Cardiac muscle cell (in vitro differentiated cells and primary cell): ENCODE data around the gene SASH1. TPM values are rescaled to one million over a fixed set of nuclear protein-coding genes. Genes with fewer than 3 reads are reported as not detected.
"Not testable (repeated sequence)": the region's sequence is repeated elsewhere in the genome, so short reads cannot be mapped to it uniquely, and the experiment has no call there.

Experiments
- DNase-seq, 2 donors: peaks; one replicate each; pipeline versions ENCODE4 v3.0.0 to v3.0.0-alpha.2; 2010 to 2017; ENCODE audit warnings: low read depth in 1 of 2, low spot score in 1 of 2
- H3K27ac ChIP-seq: fragments of 200-600 bp; sonication (generic); 2 replicates; pipeline ENCODE4 v1.5.1; 2016
- H3K27me3 ChIP-seq: fragments of 200-600 bp; sonication (generic); 2 replicates; pipeline ENCODE4 v1.6.0; 2016; ENCODE audit warnings: control low read depth
- H3K36me3 ChIP-seq: fragments of 200-600 bp; sonication (generic); 2 replicates; pipeline ENCODE4 v1.5.1; 2016; ENCODE audit warnings: control low read depth
- H3K4me1 ChIP-seq: fragments of 200-600 bp; sonication (generic); 2 replicates; pipeline ENCODE4 v1.8.1; 2017; ENCODE audit warnings: low read depth, mild to moderate bottlenecking, mixed run types
- H3K4me3 ChIP-seq: fragments of 200-600 bp; sonication (generic); 2 replicates; pipeline ENCODE4 v1.5.1; 2016; ENCODE audit warnings: mild to moderate bottlenecking
- H3K9me3 ChIP-seq: fragments of 200-600 bp; sonication (generic); 2 replicates; pipeline ENCODE4 v1.5.1; 2017; ENCODE audit warnings: low read depth, mild to moderate bottlenecking, control low read depth
- polyA plus RNA-seq: library from polyadenylated mRNA; unstranded; fragments of >200 nt; fragmentation: Nextera tagmentation; extraction: Ambion mirVana; gene quantifications from 2 replicates; pipeline ENCODE4 v1.2.1, GENCODE V29; 2016
- total RNA-seq: library from RNA; depleted of rRNA; stranded (reverse); fragments of >200 nt; gene quantifications from 2 replicates; pipeline ENCODE4 v1.2.3, GENCODE V29; 2016
- TF ChIP-seq, protein P1 (sequence below): IDR thresholded peaks from 2 replicates; pipeline ENCODE4 v1.5.1; 2012; ENCODE audit warnings: low read depth, mild to moderate bottlenecking, low read length

Gene SASH1
- total and polyA plus RNA-seq, 2 experiments from 2014 or later, result 7.2 to 17.1 TPM

DNA sequence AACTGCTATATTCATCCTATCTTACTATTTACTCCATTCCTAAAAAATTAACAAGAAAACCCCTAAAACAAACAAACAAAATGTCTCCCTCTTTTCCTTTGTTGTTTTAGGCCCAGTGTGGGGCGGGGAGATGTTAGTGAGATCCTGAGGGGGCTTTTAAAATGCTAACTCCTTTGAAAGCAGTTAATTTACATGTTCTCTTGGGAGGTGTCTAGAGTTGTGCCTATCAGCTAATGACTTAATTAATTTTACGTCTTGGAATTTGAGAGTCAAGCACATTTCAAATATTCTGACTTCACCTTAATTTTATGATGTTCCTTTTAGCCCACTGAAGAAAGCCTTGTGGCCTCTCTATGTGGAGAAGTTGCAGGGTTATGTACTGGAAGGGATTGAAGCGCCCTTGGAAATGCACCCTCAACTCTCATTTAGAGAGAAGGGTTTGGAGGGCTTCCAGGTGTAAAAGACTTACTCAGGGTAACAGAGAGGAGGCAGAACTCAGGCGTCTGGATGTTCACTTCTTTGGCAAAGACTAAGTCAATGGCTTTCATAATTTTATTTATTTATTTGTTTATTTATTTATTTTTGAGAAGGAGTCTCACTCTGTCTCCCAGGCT lies 4.9 kb downstream of the SASH1 start:
- H3K36me3 ChIP-seq, result no peaks in the 10 kb centered on the region
- H3K27me3 ChIP-seq, result no peaks in the 10 kb centered on the region
- no peak overlapping the region for H3K27ac ChIP-seq
- no peaks in the 10 kb centered on the region for H3K9me3 ChIP-seq
- TF ChIP-seq, protein P1, sequence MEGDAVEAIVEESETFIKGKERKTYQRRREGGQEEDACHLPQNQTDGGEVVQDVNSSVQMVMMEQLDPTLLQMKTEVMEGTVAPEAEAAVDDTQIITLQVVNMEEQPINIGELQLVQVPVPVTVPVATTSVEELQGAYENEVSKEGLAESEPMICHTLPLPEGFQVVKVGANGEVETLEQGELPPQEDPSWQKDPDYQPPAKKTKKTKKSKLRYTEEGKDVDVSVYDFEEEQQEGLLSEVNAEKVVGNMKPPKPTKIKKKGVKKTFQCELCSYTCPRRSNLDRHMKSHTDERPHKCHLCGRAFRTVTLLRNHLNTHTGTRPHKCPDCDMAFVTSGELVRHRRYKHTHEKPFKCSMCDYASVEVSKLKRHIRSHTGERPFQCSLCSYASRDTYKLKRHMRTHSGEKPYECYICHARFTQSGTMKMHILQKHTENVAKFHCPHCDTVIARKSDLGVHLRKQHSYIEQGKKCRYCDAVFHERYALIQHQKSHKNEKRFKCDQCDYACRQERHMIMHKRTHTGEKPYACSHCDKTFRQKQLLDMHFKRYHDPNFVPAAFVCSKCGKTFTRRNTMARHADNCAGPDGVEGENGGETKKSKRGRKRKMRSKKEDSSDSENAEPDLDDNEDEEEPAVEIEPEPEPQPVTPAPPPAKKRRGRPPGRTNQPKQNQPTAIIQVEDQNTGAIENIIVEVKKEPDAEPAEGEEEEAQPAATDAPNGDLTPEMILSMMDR, result no peak
- H3K4me1 ChIP-seq, result no peaks in the 10 kb centered on the region
- no peak overlapping the region for H3K4me3 ChIP-seq
- no peak for DNase-seq

DNA sequence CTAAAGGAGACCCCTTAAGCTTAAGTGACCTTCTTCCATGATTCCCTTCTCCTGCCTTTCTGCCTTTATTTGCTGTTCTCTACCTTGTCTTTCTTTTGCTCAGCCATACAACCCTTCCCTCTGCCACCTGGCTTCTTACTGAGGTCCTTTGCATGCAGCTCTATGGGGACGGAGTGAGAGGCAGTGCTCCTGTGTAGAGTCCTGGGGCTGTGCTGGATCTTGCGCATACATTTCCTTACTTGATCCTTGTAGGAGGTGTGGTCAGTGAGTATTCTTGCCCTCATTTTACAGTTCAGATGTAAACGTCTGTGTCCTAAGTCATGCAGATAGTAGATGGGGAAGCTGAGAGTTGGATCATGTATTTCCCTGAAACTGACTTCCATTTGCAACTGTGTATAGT lies 5.7 kb downstream of the SASH1 start:
- Histone ChIP-seq H3K36me3 (no peaks in the 10 kb centered on the region), H3K4me1 (no peaks in the 10 kb centered on the region), H3K9me3 (no peaks in the 10 kb centered on the region), H3K4me3 (no peak overlapping the region), H3K27ac (no peak overlapping the region), H3K27me3 (no peaks in the 10 kb centered on the region)
- TF ChIP-seq, protein P1, result no peak
- no peak for DNase-seq

DNA sequence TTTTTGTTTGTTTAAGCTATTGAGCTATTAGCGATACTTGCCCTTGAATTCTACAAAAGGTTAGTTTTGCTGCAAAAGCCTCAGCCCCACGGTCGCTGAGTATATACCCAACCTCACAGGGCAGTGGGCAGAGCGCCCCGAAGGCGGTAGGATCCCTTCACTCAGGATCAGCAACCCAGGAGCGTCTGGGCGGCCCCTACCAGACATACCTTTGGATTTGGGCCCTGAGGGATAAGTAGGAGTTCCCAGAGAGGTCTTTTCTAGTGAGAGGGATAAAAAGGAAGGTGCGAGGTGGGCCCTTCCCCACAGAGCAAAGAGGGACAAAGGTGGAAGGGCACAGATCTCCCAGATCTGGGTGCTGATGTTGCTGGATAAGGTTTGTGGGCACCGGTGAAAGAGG lies 6.1 kb downstream of the SASH1 start:
- DNase-seq, result no peak
- no peaks in the 10 kb centered on the region for H3K9me3 ChIP-seq
- TF ChIP-seq, protein P1, result no peak
- no peaks in the 10 kb centered on the region for H3K36me3 ChIP-seq
- H3K4me1 ChIP-seq, result no peaks in the 10 kb centered on the region
- no peaks in the 10 kb centered on the region for H3K27me3 ChIP-seq
- no peak overlapping the region for H3K4me3 ChIP-seq
- H3K27ac ChIP-seq, result no peak overlapping the region

DNA sequence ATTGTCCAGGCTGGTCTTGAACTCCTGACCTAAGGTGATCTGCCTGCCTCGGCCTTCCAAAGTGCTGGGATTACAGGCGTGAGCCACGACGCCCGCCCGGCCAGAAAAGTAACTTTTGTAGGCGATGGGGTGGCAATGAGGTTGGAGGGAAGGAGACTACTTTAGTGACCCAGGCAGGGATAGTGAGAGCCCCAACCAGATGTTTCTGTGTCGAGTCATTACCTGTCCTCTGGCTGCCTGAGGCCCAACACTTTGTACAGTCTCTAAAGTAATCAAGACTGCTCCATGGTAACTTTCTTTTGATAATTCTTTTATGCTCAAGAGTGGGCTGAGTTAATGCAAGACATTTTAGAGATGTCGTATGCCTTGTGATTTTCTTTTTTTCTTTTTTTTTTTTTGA lies 6.8 kb downstream of the SASH1 start:
- H3K4me3 ChIP-seq, result no peak overlapping the region
- H3K27ac ChIP-seq, result no peak overlapping the region
- no peaks in the 10 kb centered on the region for H3K4me1 ChIP-seq
- no peak for DNase-seq
- no peaks in the 10 kb centered on the region for H3K9me3 ChIP-seq
- H3K27me3 ChIP-seq, result no peaks in the 10 kb centered on the region
- no peaks in the 10 kb centered on the region for H3K36me3 ChIP-seq
- TF ChIP-seq, protein P1, result no peak

DNA sequence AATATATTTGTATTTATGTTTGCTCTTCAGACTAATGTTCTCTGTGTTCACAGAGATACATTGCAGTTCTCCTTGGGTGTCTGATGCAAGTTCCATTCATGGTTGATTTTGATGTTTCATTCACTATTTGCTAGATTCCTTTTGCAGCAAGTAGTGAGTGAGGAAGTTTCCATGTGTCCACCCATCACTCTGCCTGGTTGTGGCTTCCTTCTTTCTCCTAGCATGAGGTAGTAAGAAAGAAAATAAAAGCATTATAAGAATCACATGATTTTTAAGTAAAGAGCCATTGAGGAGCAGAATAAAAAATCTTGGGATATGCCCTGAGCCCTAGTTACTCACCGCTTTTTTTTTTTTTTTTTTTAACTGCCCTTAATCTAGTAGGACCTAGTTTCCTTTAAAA lies 8.7 kb downstream of the SASH1 start:
- H3K4me1 ChIP-seq, result no peaks in the 10 kb centered on the region
- no peak overlapping the region for H3K4me3 ChIP-seq
- TF ChIP-seq, protein P1, result no peak
- H3K9me3 ChIP-seq, result no peaks in the 10 kb centered on the region
- no peaks in the 10 kb centered on the region for H3K36me3 ChIP-seq
- H3K27me3 ChIP-seq, result no peaks in the 10 kb centered on the region
- no peak overlapping the region for H3K27ac ChIP-seq
- DNase-seq, result no peak

DNA sequence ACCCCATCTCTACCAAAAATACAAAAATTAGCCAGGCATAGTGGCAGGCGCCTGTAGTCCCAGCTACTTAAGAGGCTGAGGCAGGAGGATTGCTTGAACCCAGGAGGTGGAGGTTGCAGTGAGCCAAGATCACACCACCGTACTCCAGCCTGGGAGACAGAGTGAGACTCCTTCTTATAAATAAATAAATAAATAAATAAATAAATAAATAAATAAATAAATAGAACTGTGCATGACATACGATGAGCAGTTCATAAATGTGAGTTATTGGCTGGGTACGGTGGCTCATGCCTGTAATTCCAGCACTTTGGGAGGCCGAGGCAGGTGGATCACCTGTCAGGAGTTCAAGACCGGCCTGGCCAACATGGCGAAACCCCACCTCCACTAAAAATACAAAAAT lies 9.8 kb downstream of the SASH1 start:
- H3K4me3 ChIP-seq, H3K27ac ChIP-seq, DNase-seq, H3K4me1 ChIP-seq, H3K36me3 ChIP-seq, H3K27me3 ChIP-seq, H3K9me3 ChIP-seq: not testable (repeated sequence)
